ENCODE data around the gene SYNJ2. TPM values are rescaled to one million over a fixed set of nuclear protein-coding genes. Genes with fewer than 3 reads are reported as not detected.

SYNJ2 gene
- total RNA-seq, 1 donor from 2014 or later, result 14.7 TPM

- intact Hi-C loops (cut with micrococcal nuclease), result loop anchor here (10.0 kb wide), 1 partner anchor 76 kb away; the partner anchor contains the start of gene SYNJ2
- ATAC-seq, result peak; percentile 87
These were observed 79.0 kb downstream of the SYNJ2 start for GRCh38 chr6:158060455-158061360.

GRCh38 chr6:158061361-158061708, 79.7 kb downstream of the SYNJ2 start:
- DNase-seq (no peak), ATAC-seq (no peak)
- intact Hi-C loops (cut with micrococcal nuclease), result loop anchor here (10.0 kb wide), 1 partner anchor 77 kb away; the partner anchor contains the start of gene SYNJ2

More at GRCh38 chr6:158060455-158061360, 79.0 kb downstream of the SYNJ2 start:
- peak; percentile 88 for DNase-seq

GRCh38 chr6:158061709-158062461, 80.2 kb downstream of the SYNJ2 start:
- ATAC-seq, result no peak
- no peak for DNase-seq
- intact Hi-C loops (cut with micrococcal nuclease), result loop anchor here (10.0 kb wide), 1 partner anchor 77 kb away; the partner anchor contains the start of gene SYNJ2

GRCh38 chr6:158063736-158064135, 82.1 kb downstream of the SYNJ2 start:
- ATAC-seq (no peak), DNase-seq (no peak)
- intact Hi-C loops (cut with micrococcal nuclease), result loop anchor here (10.0 kb wide), 1 partner anchor 79 kb away; the partner anchor contains the start of gene SYNJ2

GRCh38 chr6:158064725-158065251, 83.1 kb downstream of the SYNJ2 start:
- DNase-seq (no peak), ATAC-seq (no peak)
- intact Hi-C loops (cut with micrococcal nuclease), result loop anchor here (10.0 kb wide), 1 partner anchor 80 kb away; the partner anchor contains the start of gene SYNJ2

- ATAC-seq (no peak), DNase-seq (no peak)
- intact Hi-C loops (cut with micrococcal nuclease), result loop anchor here (10.0 kb wide), 1 partner anchor 81 kb away; the partner anchor contains the start of gene SYNJ2
These were observed 84.6 kb downstream of the SYNJ2 start for GRCh38 chr6:158066136-158066781.

GRCh38 chr6:158067436-158068015, 85.9 kb downstream of the SYNJ2 start:
- DNase-seq, result no peak
- intact Hi-C loops (cut with micrococcal nuclease), result loop anchor here (10.0 kb wide), 1 partner anchor 83 kb away; the partner anchor contains the start of gene SYNJ2

GRCh38 chr6:158068156-158068892, 86.7 kb downstream of the SYNJ2 start:
- ATAC-seq, result no peak
- no peak for DNase-seq
- intact Hi-C loops (cut with micrococcal nuclease), result loop anchor here (10.0 kb wide), 1 partner anchor 84 kb away; the partner anchor contains the start of gene SYNJ2

More at GRCh38 chr6:158067436-158068015, 85.9 kb downstream of the SYNJ2 start:
- ATAC-seq, result no peak

- no peak for DNase-seq
- ATAC-seq, result peak; percentile 26
- intact Hi-C loops (cut with micrococcal nuclease), result loop anchor here (10.0 kb wide), 1 partner anchor 84 kb away; the partner anchor contains the start of gene SYNJ2
These were observed 87.5 kb downstream of the SYNJ2 start for GRCh38 chr6:158068893-158069799.

GRCh38 chr6:158069800-158070195, 88.1 kb downstream of the SYNJ2 start:
- DNase-seq (no peak), ATAC-seq (no peak)
- intact Hi-C loops (cut with micrococcal nuclease), result loop anchor here (10.0 kb wide), 1 partner anchor 85 kb away; the partner anchor contains the start of gene SYNJ2

GRCh38 chr6:158070513-158070912, 88.8 kb downstream of the SYNJ2 start:
- ATAC-seq (no peak), DNase-seq (no peak)
- intact Hi-C loops (cut with micrococcal nuclease), result no loop called here

- peak; percentile 20 for ATAC-seq
- intact Hi-C loops (cut with micrococcal nuclease), result no loop called here
- DNase-seq, result no peak
These were observed 89.7 kb downstream of the SYNJ2 start for GRCh38 chr6:158071121-158072082.

GRCh38 chr6:158072083-158072721, 90.5 kb downstream of the SYNJ2 start:
- DNase-seq (peak; percentile 80), ATAC-seq (peak; percentile 72)
- intact Hi-C loops (cut with micrococcal nuclease), result no loop called here

- intact Hi-C loops (cut with micrococcal nuclease), result no loop called here
- no peak for ATAC-seq
- DNase-seq, result no peak
These were observed 92.1 kb downstream of the SYNJ2 start for GRCh38 chr6:158073776-158074175.

GRCh38 chr6:158076548-158076947, 94.9 kb downstream of the SYNJ2 start:
- DNase-seq, result no peak
- no peak for ATAC-seq
- intact Hi-C loops (cut with micrococcal nuclease), result no loop called here

Data from left ventricle myocardium superior (tissue), 1 donor.